Choroid plexus epithelial cell (primary cell): ENCODE data around the gene UBE2J2.

Source experiments
- DNase-seq: peaks from one replicate; pipeline ENCODE4 v3.0.0-alpha.2; 2010; ENCODE audit warnings: low read depth
- H3K4me3 ChIP-seq: 2 replicates; pipeline ENCODE4 v1.5.1; 2011; ENCODE audit warnings: low read depth, mild to moderate bottlenecking, control low read depth, low read length, moderate library complexity
- CTCF ChIP-seq: conservative IDR thresholded peaks from 2 replicates; pipeline ENCODE4 v1.5.1; 2011; ENCODE audit warnings: low read depth, mild to moderate bottlenecking, control low read depth, inconsistent platforms, low read length, moderate library complexity

Gene UBE2J2

GRCh38 chr1:1222575-1223225 is 51.0 kb downstream of the UBE2J2 start:
- DNase-seq: no peak
- no peak overlapping the region for H3K4me3 ChIP-seq
- TF ChIP-seq CTCF: no peak

GRCh38 chr1:1221887-1222574 is 51.6 kb downstream of the UBE2J2 start:
- no peak for TF ChIP-seq CTCF
- no peak for DNase-seq
- no peak overlapping the region for H3K4me3 ChIP-seq

- TF ChIP-seq CTCF: no peak
- H3K4me3 ChIP-seq: no peak overlapping the region
- no peak for DNase-seq
Measured at GRCh38 chr1:1220197-1220596, 53.5 kb downstream of the UBE2J2 start.

- TF ChIP-seq CTCF: no peak
- no peak overlapping the region for H3K4me3 ChIP-seq
- DNase-seq: no peak
Measured at GRCh38 chr1:1219341-1219740, 54.3 kb downstream of the UBE2J2 start.

- no peak for DNase-seq
- no peak overlapping the region for H3K4me3 ChIP-seq
- no peak for TF ChIP-seq CTCF
Measured at GRCh38 chr1:1218524-1219200, 55.0 kb downstream of the UBE2J2 start.

- peak; percentile 75 for DNase-seq
- no peak for TF ChIP-seq CTCF
- no peak overlapping the region for H3K4me3 ChIP-seq
Measured at GRCh38 chr1:1217621-1218523, 55.8 kb downstream of the UBE2J2 start.
